Measurements from ENCODE around the gene PRRC2B.

PRRC2B gene

DNA sequence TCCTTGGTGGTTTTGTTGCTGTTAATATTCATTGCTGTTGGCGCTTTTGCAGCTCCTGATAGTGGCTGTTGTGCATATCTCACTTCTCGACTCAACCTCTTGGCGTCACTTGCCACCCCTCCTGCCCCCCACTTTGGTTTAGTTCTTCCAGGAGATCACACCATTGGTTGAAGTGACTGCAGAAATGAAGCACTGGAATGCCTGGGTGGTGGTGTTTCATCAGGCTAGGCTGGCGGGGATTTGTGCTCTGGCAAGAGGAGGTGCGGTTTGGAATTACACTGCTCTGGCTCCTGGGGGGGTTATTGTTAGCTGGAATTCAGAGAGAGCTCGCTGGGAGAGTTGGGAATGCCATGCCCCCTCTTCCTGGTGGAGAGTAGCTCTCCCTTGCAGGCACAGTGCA lies 11.5 kb downstream of the PRRC2B start:
- H3K4me3 ChIP-seq (ENCODE audit: low read depth, low read length), result no peak overlapping the region
- DNase-seq (ENCODE audit: low read depth), result no peak

GRCh38 chr9:131405858-131406537 lies 12.1 kb downstream of the PRRC2B start:
- DNase-seq (ENCODE audit: low read depth), result no peak
- no peak overlapping the region for H3K4me3 ChIP-seq (ENCODE audit: low read depth, low read length)

DNA sequence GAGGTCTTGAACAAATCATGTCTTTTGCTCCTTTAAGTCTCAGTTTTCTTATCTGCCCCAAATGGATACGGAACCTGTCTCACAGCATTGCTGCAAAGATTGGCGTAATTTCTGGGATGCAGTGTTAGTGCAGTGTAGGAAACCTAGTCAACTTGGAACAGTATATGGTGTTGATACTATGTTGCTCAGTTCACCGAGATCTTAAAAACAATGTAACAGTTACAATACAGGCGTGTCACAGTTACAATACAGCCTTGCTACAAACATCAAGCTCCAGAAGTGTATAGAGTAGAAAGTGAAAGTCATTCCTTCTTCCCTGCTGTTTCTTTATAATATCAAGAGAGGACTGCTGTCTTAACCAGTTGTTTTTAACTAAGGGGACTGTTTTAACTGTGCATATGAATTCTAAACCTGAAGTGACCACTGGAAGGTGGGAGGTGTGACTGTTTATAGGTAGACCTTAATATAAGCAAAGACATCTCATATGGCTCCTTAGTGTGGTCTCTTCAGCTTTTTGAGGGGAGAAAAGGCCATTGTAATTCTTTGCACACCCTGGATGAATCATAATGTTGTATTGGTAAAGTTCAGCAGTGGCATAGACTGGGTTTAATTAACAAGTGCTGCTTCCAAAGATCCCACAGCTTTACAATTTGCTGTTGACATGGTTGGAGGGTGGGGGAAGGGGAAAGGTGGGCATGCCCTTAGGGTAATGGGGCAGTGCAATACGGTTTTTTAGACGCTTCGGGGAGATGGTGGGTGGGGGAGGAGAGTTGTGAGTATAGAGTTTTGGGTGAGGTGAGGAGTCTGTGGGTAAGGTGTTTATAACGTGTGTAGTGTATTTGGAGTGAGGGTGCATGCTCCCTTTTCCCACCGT lies 12.9 kb downstream of the PRRC2B start:
- no peak overlapping the region for H3K4me3 ChIP-seq (ENCODE audit: low read depth, low read length)
- no peak for DNase-seq (ENCODE audit: low read depth)

DNA sequence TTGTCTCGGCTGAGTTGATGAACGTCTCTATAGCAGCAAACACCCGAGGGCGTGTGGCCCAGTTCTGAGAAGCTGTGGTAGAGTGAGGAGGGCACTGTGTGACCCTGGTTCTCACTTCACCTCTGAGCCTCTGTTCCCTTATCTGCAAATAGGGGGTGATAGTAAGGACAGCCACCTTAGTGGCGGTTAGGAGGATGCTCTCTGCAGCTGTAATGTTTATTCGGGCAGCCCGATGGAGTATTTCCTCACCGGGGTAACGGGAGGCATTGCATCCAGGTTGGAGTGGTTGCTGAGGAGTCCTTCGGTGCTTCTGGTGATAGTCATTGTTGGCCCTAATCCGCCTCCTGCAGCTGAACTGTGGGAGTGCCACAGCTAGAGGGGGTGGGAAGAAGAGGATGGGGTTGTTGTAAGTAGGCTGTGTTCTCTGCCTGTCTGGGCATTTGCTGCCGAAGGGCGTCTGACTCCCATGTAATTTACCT lies 13.9 kb downstream of the PRRC2B start:
- no peak for DNase-seq (ENCODE audit: low read depth)
- H3K4me3 ChIP-seq (ENCODE audit: low read depth, low read length), result no peak overlapping the region

- no peak overlapping the region for H3K4me3 ChIP-seq (ENCODE audit: low read depth, low read length)
- DNase-seq (ENCODE audit: low read depth), result no peak
Observed at GRCh38 chr9:131409458-131409992, 15.6 kb downstream of the PRRC2B start.

- peak; percentile 47 for DNase-seq (ENCODE audit: low read depth)
- no peak overlapping the region for H3K4me3 ChIP-seq (ENCODE audit: low read depth, low read length)
Observed at GRCh38 chr9:131410044-131410491, 16.2 kb downstream of the PRRC2B start.

GRCh38 chr9:131411719-131412681 lies 18.1 kb downstream of the PRRC2B start:
- no peak for DNase-seq (ENCODE audit: low read depth)
- H3K4me3 ChIP-seq (ENCODE audit: low read depth, low read length), result no peak overlapping the region

DNA sequence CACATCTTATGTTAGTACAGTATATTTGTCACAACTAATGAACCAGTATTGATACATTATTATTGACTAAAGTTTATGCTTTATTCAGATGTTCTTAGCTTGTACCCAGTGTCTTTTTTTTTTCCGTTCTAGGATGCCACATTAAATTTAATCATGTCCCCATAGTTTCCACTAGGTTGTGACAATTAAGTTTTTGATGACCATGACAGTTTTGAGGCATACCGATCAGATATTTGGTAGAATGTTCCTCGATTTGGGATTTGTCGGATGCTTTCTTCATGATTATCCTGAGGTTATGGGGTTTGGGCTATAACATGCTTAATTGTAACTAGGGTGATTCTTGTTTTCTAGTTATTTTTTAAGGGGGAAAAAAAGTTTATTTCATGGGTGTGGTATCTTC lies 22.6 kb downstream of the PRRC2B start:
- DNase-seq (ENCODE audit: low read depth), result no peak
- no peak overlapping the region for H3K4me3 ChIP-seq (ENCODE audit: low read depth, low read length)

DNA sequence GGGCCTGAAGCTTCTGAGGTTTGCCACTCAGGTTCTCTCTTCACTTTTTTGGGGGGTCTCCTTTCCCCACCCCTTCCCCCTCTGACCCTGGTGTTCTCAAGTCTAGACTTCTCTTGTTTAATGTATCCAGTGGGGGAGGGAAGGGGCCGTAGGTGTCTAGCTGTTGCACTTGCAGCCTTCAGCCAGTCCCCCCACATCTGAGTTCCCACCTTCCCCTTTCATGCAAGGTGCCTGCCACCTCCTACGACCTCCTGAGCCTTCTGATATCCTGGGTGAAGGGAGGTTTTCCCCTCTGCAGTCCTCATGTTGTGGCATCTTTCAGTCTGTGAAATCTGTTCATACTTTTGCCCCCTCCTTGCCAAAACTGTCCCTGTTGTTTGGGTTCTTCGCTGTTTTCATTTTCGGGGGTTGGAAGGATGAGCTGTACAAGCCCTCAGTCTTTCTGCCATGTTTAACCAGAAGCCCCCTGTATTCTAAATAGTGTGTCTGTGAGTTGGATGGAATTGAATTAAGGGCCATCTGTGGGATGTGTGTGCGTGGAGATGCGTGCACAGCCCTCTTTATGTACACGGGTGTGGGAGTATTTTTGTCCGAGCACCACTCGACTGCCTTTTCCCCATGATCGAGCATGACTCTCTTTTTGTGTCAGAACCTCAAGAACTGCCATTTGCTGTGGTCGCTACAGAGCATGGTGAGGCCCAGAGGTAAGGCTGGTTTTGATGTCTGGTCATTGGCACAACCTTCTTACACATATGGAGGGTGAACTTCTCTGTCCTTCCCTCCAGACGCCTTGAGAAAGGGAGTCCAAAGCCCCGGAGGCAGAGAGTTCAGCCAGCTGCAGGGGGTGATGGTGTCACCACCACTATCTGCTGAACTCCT lies 23.6 kb downstream of the PRRC2B start:
- no peak for DNase-seq (ENCODE audit: low read depth)

GRCh38 chr9:131418143-131419025 lies 24.5 kb downstream of the PRRC2B start:
- no peak overlapping the region for H3K4me3 ChIP-seq (ENCODE audit: low read depth, low read length)
- DNase-seq (ENCODE audit: low read depth), result no peak

More for the DNA sequence above, 23.6 kb downstream of the PRRC2B start:
- no peak overlapping the region for H3K4me3 ChIP-seq (ENCODE audit: low read depth, low read length)

DNA sequence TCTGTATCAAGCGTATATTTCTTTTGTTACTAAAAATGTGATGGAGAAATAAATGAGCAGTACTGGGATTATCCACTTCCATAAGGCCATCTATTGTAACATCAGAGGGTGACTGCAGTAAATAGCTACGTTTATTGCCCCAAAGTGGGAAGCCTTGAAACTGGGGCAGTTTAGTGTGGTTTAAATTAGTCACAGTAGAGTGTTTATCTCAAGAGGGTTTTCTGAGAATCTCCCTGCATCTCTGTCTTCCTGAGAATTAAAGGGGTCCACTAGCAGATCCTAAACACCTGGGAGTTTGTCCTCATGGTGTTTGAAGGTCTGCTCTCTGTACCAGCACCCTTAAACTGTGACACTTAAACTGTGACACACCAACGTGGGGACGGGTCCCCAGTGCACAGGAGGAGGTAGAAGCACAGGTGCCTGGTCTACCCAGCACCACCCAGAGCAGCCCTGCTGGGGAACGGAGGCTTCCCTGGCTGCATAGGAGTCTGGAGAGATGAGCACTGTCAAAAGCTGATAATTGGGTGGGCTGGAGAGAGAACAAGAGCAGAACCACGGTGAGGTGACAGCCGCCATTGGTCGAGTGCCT lies 25.2 kb downstream of the PRRC2B start:
- H3K4me3 ChIP-seq (ENCODE audit: low read depth, low read length), result no peak overlapping the region

GRCh38 chr9:131419716-131420115 lies 25.8 kb downstream of the PRRC2B start:
- no peak overlapping the region for H3K4me3 ChIP-seq (ENCODE audit: low read depth, low read length)
- DNase-seq (ENCODE audit: low read depth), result no peak

More for the DNA sequence above, 25.2 kb downstream of the PRRC2B start:
- DNase-seq (ENCODE audit: low read depth), result no peak

DNA sequence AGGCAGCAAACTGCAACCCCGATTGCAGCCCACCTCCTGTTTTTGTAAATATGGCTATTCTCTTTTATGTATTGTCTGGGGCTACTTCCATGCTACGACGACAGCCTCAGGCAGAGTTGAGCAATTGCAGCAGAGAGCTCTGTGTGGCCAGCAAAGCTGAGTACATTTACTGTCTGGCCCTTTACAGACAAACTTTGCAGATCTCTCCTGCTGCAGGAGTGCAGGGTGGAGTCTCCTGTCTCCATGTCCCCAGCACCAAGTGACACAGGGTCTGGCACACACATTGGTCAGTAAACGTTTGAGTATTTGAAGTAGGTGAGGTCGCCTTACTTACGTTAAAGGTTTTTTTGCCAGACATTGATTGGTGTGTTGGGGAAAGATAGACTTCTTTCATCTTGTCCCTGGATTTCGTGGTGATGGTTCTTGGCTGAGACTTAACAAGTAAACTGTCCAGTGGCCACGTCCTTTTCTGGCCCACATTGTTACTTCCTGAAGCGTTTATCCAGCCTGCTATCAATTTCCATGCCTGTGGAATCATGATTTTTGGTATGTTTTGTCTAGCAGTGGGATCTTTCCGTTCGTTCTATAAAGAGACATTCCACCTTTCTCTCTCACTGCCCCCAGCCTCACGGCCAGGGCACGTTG lies 27.2 kb downstream of the PRRC2B start:
- no peak overlapping the region for H3K4me3 ChIP-seq (ENCODE audit: low read depth, low read length)
- no peak for DNase-seq (ENCODE audit: low read depth)

GRCh38 chr9:131421691-131422090 lies 27.8 kb downstream of the PRRC2B start:
- DNase-seq (ENCODE audit: low read depth), result no peak
- no peak overlapping the region for H3K4me3 ChIP-seq (ENCODE audit: low read depth, low read length)

DNA sequence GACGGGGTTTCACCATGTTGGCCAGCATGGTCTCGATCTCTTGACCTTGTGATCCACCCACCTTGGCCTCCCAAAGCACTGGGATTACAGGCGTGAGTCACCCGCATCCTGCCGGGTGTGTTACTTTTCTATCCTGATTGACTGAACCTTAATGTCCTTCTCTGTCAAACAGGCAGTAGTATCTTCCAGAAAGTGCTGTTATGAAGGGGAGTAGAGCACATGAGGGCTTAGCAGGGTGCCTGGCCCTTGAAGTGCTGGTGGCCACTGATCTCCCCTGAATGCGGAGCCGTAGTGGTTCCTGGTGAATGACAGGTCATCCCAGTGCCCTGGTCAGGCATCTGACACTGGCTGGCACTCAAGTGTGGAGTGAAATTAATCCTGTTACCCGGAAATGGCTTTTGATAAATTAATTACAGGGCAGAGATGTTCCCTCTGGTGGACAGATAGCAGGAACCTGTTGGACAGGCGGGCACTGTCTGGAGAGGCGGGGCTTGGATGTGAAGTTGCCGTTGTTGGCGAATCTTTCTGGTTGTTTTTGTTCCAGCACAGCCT lies 28.4 kb downstream of the PRRC2B start:
- no peak overlapping the region for H3K4me3 ChIP-seq (ENCODE audit: low read depth, low read length)
- DNase-seq (ENCODE audit: low read depth), result no peak

DNA sequence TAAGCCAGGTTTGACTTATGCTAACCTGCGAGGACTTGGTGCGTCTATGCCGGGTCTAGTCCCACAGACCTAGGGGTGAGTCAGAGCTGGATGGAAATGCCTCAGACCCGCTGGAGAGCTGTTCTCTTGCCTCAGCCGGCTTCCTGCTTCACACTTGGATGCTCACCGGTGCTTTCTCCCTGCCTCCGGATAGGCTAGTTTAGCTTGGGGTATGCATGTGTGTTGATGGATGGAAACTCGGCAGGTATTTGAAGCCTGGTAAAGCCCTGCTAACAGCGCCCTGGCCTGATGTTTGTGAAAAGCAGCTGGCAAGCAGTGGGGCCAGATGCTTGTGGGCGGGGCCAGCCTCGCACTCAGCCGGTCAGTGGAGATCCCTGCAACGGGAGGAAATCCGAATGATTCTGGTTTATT lies 29.3 kb downstream of the PRRC2B start:
- DNase-seq (ENCODE audit: low read depth), result peak; percentile 67
- H3K4me3 ChIP-seq (ENCODE audit: low read depth, low read length), result no peak overlapping the region
